H9 (cell line): Measurements from ENCODE around the gene GRIFIN. TPM values are rescaled to one million over a fixed set of nuclear protein-coding genes. Genes with fewer than 3 reads are reported as not detected.

ENCODE experiments used
- DNase-seq: peaks from one replicate; pipeline ENCODE4 v3.0.0-alpha.2; 2017
- H2AFZ ChIP-seq: one replicate; pipeline ENCODE4 v1.6.1; 2013; ENCODE audit warnings: mild to moderate bottlenecking, low read length, control low read depth, moderate library complexity
- H2AK5ac ChIP-seq: 2 replicates; pipeline ENCODE4 v1.6.1; 2013; ENCODE audit warnings: low read length, control low read depth, mixed read lengths; ENCODE audit not compliant: insufficient read length
- H2BK120ac ChIP-seq: one replicate; pipeline ENCODE4 v1.6.1; 2013; ENCODE audit warnings: low read depth, mild to moderate bottlenecking, low read length, control low read depth, inconsistent platforms; ENCODE audit not compliant: poor library complexity, severe bottlenecking
- H2BK12ac ChIP-seq: 2 replicates; pipeline ENCODE4 v1.6.1; 2013; ENCODE audit warnings: low read length, control low read depth, mixed read lengths, low read depth; ENCODE audit not compliant: insufficient read length
- H2BK15ac ChIP-seq: 2 replicates; pipeline ENCODE4 v1.6.1; 2013; ENCODE audit warnings: low read depth, low read length, control low read depth
- H2BK20ac ChIP-seq: one replicate; pipeline ENCODE4 v1.6.1; 2013; ENCODE audit warnings: low read depth, mild to moderate bottlenecking, low read length, control low read depth, inconsistent platforms; ENCODE audit not compliant: poor library complexity, severe bottlenecking
- H2BK5ac ChIP-seq: 2 replicates; pipeline ENCODE4 v1.6.1; 2013; ENCODE audit warnings: low read length, control low read depth, mixed read lengths; ENCODE audit not compliant: insufficient read length
- H3K14ac ChIP-seq: 2 replicates; pipeline ENCODE4 v1.6.1; 2013; ENCODE audit warnings: low read length, control low read depth; ENCODE audit not compliant: insufficient read depth
- H3K18ac ChIP-seq: 2 replicates; pipeline ENCODE4 v1.6.1; 2013; ENCODE audit warnings: low read depth, mild to moderate bottlenecking, mixed read lengths, low read length, control low read depth; ENCODE audit not compliant: insufficient read length
- H3K23ac ChIP-seq: 2 replicates; pipeline ENCODE4 v1.6.1; 2013; ENCODE audit warnings: low read length, control low read depth, mixed read lengths, low read depth; ENCODE audit not compliant: insufficient read length
- H3K23me2 ChIP-seq: 2 replicates; pipeline ENCODE4 v1.6.1; 2013; ENCODE audit warnings: low read depth, mild to moderate bottlenecking, mixed read lengths, low read length, control low read depth; ENCODE audit not compliant: insufficient read length, poor library complexity, severe bottlenecking
- H3K27ac ChIP-seq: 2 replicates; pipeline ENCODE4 v1.5.1; 2013; ENCODE audit warnings: low read length, control low read depth, mixed read lengths, low read depth; ENCODE audit not compliant: insufficient read length
- H3K27me3 ChIP-seq: 2 replicates; pipeline ENCODE4 v1.6.1; 2013; ENCODE audit warnings: low read length, control low read depth, inconsistent platforms; ENCODE audit not compliant: insufficient read depth
- H3K4ac ChIP-seq: 2 replicates; pipeline ENCODE4 v1.6.1; 2013; ENCODE audit warnings: low read depth, mild to moderate bottlenecking, control low read depth, inconsistent platforms, low read length, moderate library complexity
- H3K4me1 ChIP-seq: 2 replicates; pipeline ENCODE4 v1.6.1; 2013; ENCODE audit warnings: low read length, control low read depth, inconsistent platforms; ENCODE audit not compliant: insufficient read depth
- H3K4me2 ChIP-seq: 2 replicates; pipeline ENCODE4 v1.6.1; 2013; ENCODE audit warnings: low read length, control low read depth, mixed read lengths; ENCODE audit not compliant: insufficient read length, insufficient read depth
- H3K56ac ChIP-seq: 2 replicates; pipeline ENCODE4 v1.6.1; 2013; ENCODE audit warnings: low read depth, mild to moderate bottlenecking, mixed read lengths, low read length, control low read depth; ENCODE audit not compliant: insufficient read length
- H3K79me1 ChIP-seq: 2 replicates; pipeline ENCODE4 v1.6.1; 2013; ENCODE audit warnings: low read depth, mild to moderate bottlenecking, moderate library complexity, low read length, control low read depth, inconsistent platforms; ENCODE audit not compliant: insufficient read depth, poor library complexity, severe bottlenecking
- H3K79me2 ChIP-seq: 2 replicates; pipeline ENCODE4 v1.6.1; 2013; ENCODE audit warnings: low read length, control low read depth, inconsistent platforms; ENCODE audit not compliant: insufficient read depth
- H3K9ac ChIP-seq: 2 replicates; pipeline ENCODE4 v1.6.1; 2013; ENCODE audit warnings: low read length, control low read depth, mixed read lengths; ENCODE audit not compliant: insufficient read length; ENCODE audit errors: extremely low read depth
- H3K9me3 ChIP-seq: one replicate; pipeline ENCODE4 v1.6.1; 2013; ENCODE audit warnings: low read depth, low read length, inconsistent platforms; ENCODE audit not compliant: control insufficient read depth
- H3T11ph ChIP-seq: one replicate; pipeline ENCODE4 v1.6.1; 2013; ENCODE audit warnings: mild to moderate bottlenecking, low read length, control low read depth, inconsistent platforms
- H4K20me1 ChIP-seq: one replicate; pipeline ENCODE4 v1.6.1; 2013; ENCODE audit not compliant: control insufficient read depth, insufficient read length, insufficient read depth
- H4K5ac ChIP-seq: 2 replicates; pipeline ENCODE4 v1.6.1; 2013; ENCODE audit warnings: low read depth, mild to moderate bottlenecking, mixed read lengths, low read length, control low read depth; ENCODE audit not compliant: insufficient read length
- H4K8ac ChIP-seq: replicated peaks from 2 replicates; pipeline ENCODE4 v1.6.1; 2013; ENCODE audit warnings: low read length, control low read depth, mixed read lengths, low read depth; ENCODE audit not compliant: insufficient read length
- H4K91ac ChIP-seq: 2 replicates; pipeline ENCODE4 v1.6.1; 2013; ENCODE audit warnings: low read depth, mild to moderate bottlenecking, moderate library complexity, mixed read lengths, low read length, control low read depth; ENCODE audit not compliant: insufficient read length
- H3K27ac Mint-ChIP-seq, 3 experiments: 2 replicates in 2 of 3; 3 replicates in 1 of 3; pipeline ENCODE4 v1.8.0; 2020 to 2021; ENCODE audit warnings: mixed read lengths in 3 of 3, mild to moderate bottlenecking in 1 of 3, moderate library complexity in 1 of 3
- H3K27me3 Mint-ChIP-seq: 2 replicates; pipeline ENCODE4 v1.8.0; 2021; ENCODE audit warnings: low read depth, mild to moderate bottlenecking, moderate library complexity, mixed read lengths
- H3K36me3 Mint-ChIP-seq, 3 experiments: 2 replicates in 2 of 3; 3 replicates in 1 of 3; pipeline ENCODE4 v1.8.0; 2020 to 2021; ENCODE audit warnings: low read depth in 3 of 3, mixed read lengths in 3 of 3; ENCODE audit not compliant: insufficient read depth in 1 of 3
- H3K4me1 Mint-ChIP-seq, 2 experiments: 2 replicates each; pipeline ENCODE4 v1.8.0; 2020; ENCODE audit warnings: mixed read lengths in 2 of 2
- H3K4me3 Mint-ChIP-seq, 2 experiments: 2 replicates in 1 of 2; 3 replicates in 1 of 2; pipeline ENCODE4 v1.8.0; 2020 to 2021; ENCODE audit warnings: mild to moderate bottlenecking in 2 of 2, mixed read lengths in 2 of 2, moderate library complexity in 1 of 2
- H3K9me3 Mint-ChIP-seq, 2 experiments: 2 replicates in 1 of 2; 3 replicates in 1 of 2; pipeline ENCODE4 v1.8.0; 2020; ENCODE audit warnings: mild to moderate bottlenecking in 2 of 2, mixed read lengths in 2 of 2, moderate library complexity in 1 of 2
- WGBS: extraction: QIAGEN DNeasy Blood & Tissue Kit; methylation state at CpG from one replicate; pipeline ENCODE4 v1.1.7; 2013; ENCODE audit warnings: missing lambda C conversion rate, low lambda C conversion rate, mixed read lengths; ENCODE audit not compliant: insufficient read length; ENCODE audit errors: extremely low coverage; 5-methylcytosine and 5-hydroxymethylcytosine counted together
- total RNA-seq: library from RNA; stranded (reverse); gene quantifications from 2 replicates; pipeline ENCODE4 v1.2.1, GENCODE V29; 2021
- TF ChIP-seq, protein P1 (sequence below): fragments of 200-600 bp; sonication (generic); conservative IDR thresholded peaks from 3 replicates; pipeline ENCODE4 v1.8.0; 2021; ENCODE audit warnings: antibody characterized with exemption, mild to moderate bottlenecking

GRIFIN gene
- total RNA-seq, 1 experiment from 2014 or later: not detected

DNA sequence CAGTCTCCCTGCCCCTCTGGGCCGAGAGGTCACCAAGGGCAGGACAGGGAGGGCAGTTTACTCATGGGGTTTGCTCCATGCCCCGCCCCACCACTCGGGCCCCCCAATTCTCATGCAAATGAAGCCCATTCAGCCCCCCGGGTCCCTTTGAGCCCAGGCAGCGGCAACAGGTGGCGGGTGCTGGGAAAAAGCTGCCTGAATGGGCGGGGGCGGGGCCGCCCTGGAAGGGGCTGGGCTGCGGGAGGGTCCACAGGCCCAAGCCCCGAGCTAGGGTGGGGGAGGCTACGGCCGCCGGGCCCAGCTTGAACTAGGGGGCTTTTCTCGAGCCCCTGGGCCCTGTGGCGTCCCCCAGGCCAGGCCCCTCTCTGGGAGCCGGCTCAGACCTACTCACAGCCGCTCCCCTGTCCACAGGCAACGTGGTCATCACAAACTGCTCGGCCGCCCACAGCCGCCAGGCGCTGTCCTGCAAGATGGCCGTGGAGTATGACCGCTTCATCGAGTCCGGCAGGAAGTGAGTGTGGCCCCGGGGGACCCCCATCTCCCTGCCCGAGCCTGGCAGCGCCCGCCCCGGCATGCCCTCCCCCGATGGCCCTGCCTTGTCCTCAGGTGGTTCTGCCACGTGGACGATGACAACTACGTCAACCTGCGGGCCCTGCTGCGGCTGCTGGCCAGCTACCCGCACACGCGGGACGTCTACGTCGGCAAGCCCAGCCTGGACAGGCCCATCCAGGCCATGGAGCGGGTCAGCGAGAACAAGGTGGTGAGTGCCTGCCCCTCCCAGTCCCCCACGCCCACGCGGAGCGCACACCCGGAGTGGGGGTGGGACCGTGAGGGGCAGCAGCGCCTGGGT is 48.8 kb upstream of the GRIFIN start:
- Histone ChIP-seq H3K14ac (peak overlapping the region; percentile 44; the same call in 1 of the 2 replicates), H2AK5ac (no peak overlapping the region), H4K91ac (no peak overlapping the region), H4K8ac (no peak overlapping the region), H2BK15ac (no peak overlapping the region), H3K4me2 (no peak overlapping the region), H3K79me1 (no peaks in the 10 kb centered on the region), H4K20me1 (no peaks in the 10 kb centered on the region), H3K56ac (no peak overlapping the region), H3K27ac (no peak overlapping the region), H3K27me3 (no peaks in the 10 kb centered on the region; the same call in 1 of the 2 replicates), H2BK5ac (no peak overlapping the region), H3K4ac (no peak overlapping the region; the same call in 1 of the 2 replicates), H3K4me1 (no peaks in the 10 kb centered on the region; the same call in 1 of the 2 replicates), H2BK12ac (no peak overlapping the region), H2BK20ac (no peak overlapping the region), H2BK120ac (no peak overlapping the region), H3K79me2 (no peaks in the 10 kb centered on the region; the same call in 1 of the 2 replicates), H3K23me2 (peaks cover 9% of the 10 kb centered on the region), H3K9me3 (no peaks in the 10 kb centered on the region), H3T11ph (no peak overlapping the region), H3K18ac (peak overlapping the region; percentile 78), H4K5ac (no peak overlapping the region), H3K9ac (no peak overlapping the region), H3K23ac (no peak overlapping the region), H2AFZ (no peak overlapping the region)
- TF ChIP-seq, protein P1, sequence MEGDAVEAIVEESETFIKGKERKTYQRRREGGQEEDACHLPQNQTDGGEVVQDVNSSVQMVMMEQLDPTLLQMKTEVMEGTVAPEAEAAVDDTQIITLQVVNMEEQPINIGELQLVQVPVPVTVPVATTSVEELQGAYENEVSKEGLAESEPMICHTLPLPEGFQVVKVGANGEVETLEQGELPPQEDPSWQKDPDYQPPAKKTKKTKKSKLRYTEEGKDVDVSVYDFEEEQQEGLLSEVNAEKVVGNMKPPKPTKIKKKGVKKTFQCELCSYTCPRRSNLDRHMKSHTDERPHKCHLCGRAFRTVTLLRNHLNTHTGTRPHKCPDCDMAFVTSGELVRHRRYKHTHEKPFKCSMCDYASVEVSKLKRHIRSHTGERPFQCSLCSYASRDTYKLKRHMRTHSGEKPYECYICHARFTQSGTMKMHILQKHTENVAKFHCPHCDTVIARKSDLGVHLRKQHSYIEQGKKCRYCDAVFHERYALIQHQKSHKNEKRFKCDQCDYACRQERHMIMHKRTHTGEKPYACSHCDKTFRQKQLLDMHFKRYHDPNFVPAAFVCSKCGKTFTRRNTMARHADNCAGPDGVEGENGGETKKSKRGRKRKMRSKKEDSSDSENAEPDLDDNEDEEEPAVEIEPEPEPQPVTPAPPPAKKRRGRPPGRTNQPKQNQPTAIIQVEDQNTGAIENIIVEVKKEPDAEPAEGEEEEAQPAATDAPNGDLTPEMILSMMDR: no peak
- peaks cover 0 to 32% (median 31%) of the 10 kb centered on the region in 3 experiments; a peak in 6 of 7 replicates for H3K36me3 Mint-ChIP-seq
- 0 out of 5 replicates have a peak overlapping the region, but pooled peaks of 1 of the 2 experiments have one; percentile 40 for H3K4me3 Mint-ChIP-seq
- peak; percentile 93 for DNase-seq
- peaks cover 40 to 56% of the 10 kb centered on the region in 2 experiments for H3K4me1 Mint-ChIP-seq
- no peak overlapping the region; a peak in 2 of 7 replicates for H3K27ac Mint-ChIP-seq
- H3K27me3 Mint-ChIP-seq: peaks cover 7% of the 10 kb centered on the region
- no peaks in the 10 kb centered on the region for H3K9me3 Mint-ChIP-seq
- no CpG with 5 or more reads among the region's 53 CpGs for WGBS
